GM19193 (cell line): ENCODE measurements around the gene GEMIN5.

Experiments used
- POLR2A ChIP-seq: IDR thresholded peaks from 4 replicates; pipeline ENCODE4 v1.6.1; 2011; ENCODE audit not compliant: insufficient read depth, insufficient read length; ENCODE audit errors: extremely low read depth

GEMIN5 gene, protein sequence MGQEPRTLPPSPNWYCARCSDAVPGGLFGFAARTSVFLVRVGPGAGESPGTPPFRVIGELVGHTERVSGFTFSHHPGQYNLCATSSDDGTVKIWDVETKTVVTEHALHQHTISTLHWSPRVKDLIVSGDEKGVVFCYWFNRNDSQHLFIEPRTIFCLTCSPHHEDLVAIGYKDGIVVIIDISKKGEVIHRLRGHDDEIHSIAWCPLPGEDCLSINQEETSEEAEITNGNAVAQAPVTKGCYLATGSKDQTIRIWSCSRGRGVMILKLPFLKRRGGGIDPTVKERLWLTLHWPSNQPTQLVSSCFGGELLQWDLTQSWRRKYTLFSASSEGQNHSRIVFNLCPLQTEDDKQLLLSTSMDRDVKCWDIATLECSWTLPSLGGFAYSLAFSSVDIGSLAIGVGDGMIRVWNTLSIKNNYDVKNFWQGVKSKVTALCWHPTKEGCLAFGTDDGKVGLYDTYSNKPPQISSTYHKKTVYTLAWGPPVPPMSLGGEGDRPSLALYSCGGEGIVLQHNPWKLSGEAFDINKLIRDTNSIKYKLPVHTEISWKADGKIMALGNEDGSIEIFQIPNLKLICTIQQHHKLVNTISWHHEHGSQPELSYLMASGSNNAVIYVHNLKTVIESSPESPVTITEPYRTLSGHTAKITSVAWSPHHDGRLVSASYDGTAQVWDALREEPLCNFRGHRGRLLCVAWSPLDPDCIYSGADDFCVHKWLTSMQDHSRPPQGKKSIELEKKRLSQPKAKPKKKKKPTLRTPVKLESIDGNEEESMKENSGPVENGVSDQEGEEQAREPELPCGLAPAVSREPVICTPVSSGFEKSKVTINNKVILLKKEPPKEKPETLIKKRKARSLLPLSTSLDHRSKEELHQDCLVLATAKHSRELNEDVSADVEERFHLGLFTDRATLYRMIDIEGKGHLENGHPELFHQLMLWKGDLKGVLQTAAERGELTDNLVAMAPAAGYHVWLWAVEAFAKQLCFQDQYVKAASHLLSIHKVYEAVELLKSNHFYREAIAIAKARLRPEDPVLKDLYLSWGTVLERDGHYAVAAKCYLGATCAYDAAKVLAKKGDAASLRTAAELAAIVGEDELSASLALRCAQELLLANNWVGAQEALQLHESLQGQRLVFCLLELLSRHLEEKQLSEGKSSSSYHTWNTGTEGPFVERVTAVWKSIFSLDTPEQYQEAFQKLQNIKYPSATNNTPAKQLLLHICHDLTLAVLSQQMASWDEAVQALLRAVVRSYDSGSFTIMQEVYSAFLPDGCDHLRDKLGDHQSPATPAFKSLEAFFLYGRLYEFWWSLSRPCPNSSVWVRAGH (N-terminal part only)

DNA sequence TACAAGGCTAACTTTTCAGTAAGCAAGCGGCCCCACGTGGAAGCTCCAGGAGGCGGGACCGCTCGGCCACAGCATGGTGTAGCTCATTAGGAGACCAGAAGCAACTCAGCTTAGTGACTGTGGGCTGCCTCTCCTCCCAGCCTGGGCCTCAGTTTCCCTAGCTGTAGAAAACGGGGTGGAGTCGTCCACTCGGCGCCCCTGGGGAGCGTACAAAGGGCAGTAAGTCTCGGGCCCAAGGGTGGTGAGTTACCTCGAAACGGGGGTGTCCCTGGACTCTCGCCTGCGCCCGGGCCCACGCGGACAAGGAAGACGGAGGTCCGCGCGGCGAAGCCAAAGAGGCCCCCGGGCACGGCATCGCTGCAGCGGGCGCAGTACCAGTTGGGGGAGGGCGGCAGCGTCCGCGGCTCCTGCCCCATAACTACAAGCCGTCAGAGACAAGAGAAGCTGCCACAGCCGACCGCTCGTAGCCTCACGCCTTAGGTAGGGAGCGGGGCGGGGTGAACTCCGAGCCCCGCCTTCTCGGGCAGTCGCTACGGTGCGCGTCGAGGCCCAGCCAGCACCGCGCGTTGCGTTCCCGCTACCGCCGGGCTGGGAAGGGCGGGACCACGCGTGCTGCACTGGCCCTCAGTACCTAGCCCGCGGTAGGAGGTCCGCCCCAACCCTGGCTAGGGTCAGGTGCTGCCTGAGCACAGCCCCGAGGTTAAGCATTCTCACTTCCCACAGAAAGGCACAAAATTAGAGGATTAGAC lies at the start of gene GEMIN5:
GEMIN5 (minus strand) TSS at position 494 of the 749 bp plus-strand sequence; CDS start at position 416, 78 bp downstream.
- TF ChIP-seq POLR2A, result peak; percentile 69

DNA sequence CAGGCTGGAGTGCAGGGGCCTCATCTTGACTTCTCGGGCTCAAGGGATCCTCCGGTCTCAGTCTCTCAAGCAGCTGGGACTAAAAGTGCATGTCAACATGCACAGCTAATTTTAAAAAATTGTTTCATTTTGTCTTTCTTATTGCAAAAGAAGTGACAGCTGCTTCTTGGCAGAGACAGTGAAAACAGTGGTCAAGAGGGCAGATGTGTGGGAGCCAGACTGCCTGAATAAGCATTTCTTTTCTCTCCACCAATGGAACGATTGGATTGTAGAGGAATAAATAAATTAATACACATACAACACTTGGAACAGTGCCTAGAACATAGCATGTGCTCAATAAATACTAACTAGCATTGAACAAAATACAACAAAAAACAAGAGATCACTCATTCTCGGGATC lies 48.1 kb upstream of the GEMIN5 start:
- no peak for TF ChIP-seq POLR2A

DNA sequence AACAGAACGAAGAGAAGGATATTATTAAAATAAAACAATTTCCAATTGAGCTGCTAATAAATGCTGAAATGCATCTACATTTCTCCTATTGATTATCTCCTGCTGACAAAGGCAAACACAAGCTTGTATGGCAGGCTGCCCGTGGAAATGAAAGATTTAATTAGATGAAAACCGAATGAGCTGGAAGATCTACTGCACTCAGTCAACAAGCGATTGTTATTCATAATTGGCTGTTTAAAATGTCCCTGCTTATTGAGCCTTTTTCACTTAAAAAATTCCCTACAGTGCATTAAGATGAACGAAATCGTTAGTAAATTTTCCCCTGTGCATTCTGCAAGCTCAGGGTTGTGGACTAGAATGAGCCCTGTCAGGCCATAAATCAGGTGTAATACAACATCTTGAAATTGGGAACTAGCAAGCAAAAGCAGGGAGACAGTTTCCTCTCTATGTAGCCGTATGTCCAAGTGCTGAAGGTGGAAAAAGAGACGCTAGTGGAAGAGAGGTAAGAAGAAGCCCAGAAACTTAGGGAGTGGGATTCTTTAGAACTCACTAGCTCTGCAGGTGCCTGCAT lies 47.0 kb upstream of the GEMIN5 start:
- no peak for TF ChIP-seq POLR2A

DNA sequence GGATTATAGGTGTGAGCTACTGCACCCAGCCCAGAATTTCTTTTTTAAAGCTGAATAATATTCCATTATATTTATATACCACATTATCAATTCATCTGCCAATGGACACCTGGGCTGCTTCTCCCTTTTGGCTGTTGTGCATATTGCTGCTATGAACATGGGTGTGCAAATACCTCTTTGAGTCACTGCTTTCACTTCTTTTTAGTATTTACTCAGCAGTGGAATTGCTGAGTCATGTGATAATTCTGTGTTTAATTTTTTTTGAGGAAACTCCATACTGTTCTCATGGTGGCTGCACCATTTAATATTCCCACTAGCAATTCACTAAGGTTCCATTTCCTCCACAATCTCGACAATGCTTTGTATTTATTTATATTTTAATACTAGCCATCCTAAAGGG lies 39.4 kb upstream of the GEMIN5 start:
- TF ChIP-seq POLR2A, result no peak

DNA sequence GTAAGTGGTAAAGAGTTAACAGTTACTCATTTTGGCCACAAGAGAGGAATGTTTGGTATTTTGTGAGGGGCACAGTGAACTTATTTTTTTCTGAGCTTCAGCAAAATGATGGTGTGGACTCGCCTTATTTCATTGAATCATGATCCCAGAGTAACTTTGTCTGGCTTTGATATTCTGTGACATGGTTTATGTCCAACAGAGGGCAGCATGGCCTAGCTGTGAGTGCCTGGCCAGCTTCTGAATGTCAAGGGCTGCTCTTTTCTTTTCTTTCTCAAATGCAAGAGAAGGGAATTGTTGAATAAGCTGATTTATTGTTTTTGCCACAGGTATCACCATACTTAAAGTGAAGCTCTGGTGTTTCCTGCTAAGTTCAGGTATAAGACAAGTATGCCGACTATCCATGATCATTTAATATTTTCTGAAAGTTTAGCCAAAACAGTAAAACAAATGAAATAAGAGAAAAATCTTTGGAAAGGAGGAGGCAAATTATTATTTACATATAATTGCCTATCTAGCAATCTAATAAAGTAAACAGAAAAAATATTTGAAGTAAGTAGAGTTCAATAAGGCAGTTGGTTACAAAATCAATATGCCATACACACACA lies 34.6 kb upstream of the GEMIN5 start:
- no peak for TF ChIP-seq POLR2A

DNA sequence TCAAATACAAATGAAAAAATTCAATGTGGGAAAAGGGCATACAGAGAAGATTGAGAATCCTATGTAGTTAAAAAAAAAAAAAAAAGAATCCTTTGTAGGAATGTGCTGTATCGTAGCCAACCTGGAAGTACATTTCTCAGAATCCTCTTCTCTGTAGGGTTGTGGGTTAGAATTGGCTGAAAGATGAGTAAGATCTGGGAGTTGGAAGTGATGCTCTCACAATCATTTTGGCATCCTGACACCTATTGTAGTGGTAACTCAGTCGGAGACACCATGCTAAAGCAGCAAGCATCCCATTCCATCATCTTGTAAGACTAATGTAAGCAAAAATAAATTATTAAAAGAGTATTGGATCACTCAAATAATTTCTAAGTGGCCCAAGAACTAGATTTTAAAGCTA lies 33.5 kb upstream of the GEMIN5 start:
- no peak for TF ChIP-seq POLR2A

DNA sequence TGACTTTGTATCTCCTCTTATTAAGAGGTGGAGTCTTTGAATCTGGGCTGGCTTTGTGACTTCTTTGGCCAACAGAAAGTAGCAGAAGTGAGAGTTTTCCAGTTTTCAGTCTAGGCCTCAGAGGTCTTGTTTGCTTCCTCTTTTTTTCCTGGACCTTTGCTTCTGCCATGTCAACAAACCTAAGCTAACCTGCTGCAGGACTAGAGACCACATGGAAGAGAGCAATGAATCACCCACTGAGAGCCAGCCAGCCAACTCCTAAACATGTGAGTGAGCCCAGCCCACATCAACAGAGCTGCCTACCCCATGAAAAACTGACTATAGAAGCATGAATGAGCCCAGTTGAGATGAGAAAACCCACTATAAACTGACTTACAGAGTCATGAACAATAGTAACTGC lies 32.7 kb upstream of the GEMIN5 start:
- TF ChIP-seq POLR2A, result no peak

DNA sequence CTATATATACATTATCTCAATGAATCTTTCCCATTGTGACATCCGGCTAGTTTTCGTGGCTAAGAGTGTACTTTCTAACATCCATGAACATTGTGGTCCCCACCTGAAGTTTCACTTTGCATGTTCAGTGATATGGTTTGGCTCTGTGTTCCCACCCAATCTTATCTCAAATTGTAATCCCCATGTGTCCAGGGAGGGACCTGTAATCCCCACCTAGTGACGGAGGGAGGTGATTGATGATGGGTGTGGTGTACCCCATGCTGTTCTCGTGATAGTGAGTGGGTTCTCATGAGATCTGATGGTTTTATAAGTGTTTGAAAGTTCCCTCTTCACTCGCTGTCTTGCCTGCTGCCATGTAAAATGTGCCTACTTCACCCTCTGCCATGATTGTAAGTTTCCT lies 30.9 kb upstream of the GEMIN5 start:
- no peak for TF ChIP-seq POLR2A

DNA sequence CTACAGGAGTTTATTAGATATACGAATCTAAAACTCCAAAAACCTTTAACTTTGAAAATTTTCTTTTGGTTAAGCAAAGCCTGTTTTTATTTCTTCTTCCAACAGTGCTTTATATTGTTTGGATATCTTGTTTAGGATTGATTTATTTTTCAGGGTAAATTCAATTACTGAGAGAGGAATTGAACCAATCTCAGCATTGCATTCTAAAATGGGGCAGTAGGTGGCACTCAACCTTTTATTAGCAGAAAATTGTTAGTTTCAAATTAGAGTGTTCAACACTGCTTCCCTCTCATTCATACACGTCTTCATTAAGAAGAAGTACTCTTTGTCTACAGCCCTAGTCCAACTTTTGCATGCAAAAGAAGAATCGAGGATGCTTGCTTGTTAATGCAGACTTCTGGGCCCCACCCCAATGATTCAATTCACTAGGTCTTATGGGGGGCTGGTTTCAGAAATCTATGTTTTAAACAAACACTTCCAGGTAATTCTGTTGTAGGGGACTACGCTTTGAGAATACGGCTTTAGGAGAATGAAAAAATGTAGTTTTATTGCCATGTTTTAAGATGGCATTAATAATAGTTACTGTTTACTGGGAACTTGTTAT lies 29.5 kb upstream of the GEMIN5 start:
- TF ChIP-seq POLR2A, result no peak

DNA sequence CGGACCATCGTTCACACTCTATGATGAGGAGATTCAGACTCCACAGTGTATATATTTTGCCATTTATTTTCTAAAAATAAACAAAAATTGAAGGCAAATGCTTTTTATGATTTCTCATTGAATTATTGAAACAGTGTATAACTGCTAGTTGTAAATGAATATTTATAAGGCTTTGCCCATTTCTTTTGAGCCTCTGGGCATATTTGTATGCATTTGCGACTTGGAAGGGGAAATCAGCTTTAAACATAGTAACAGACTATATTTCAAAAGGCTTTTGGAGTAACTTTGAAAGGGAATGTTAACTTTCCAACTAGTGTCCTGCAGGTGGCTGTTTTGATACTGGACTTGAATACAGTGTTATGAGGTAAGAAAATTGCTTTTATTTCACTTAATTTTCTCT lies 28.9 kb upstream of the GEMIN5 start:
- TF ChIP-seq POLR2A, result no peak

DNA sequence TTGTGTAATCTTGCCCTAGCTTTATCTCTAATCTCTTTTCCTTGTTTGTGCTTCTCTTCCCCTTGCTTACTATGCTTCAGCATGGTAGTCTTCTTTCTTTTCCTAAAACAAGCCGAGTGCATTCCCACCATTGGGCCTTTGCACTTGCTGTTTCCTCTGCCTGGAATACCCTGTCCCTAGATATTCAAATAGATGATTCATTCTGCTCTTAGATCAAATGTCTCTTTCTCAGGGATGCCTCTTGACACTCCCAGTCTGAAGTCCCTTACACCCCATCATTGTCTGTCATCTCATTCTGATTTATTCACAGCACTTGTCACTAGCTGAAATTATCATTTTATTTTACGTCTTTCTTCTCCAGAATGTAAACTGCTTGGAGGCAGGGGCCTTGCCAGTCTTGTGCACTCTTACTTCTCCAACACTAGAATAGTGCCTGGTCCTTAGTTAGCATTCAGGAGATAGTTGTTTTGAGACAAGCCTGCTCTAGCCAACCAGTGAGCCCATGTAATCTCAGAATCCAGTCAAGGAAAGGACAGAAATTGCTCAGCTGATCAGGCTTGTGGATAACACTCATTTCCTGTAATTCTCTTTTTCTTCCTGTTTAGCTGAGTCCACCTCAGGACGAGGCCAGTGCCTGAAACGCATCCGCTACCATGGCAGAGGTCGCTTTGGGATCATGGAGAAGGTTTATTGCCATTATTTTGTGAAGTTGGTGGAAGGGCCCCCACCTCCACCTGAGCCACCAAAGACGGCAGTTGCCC lies 28.2 kb upstream of the GEMIN5 start:
- no peak for TF ChIP-seq POLR2A

DNA sequence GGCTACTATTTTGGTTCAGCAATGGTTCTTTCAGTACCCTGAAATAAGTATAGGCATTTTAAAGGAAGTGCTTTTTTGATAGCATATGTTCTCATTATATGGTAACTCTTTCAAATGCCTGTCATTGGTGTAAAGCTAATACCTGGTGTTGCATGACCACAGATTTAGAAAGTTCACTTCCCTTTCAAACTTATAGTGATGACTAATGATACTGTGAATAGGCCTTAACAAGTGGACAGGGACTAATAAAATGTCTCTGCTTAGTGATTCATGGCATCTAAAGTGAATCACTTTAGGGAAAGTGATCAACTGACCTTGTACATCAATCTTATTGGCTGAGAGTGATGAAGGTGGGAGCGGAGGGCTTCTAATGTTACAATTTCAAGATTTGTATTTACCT lies 24.5 kb upstream of the GEMIN5 start:
- TF ChIP-seq POLR2A, result no peak
